Panc1 (cell line): ENCODE measurements around the gene COMTD1. TPM values are rescaled to one million over a fixed set of nuclear protein-coding genes. Genes with fewer than 3 reads are reported as not detected.

ENCODE experiments used
- ATAC-seq: fragments of 200-7000 bp; cut with Tn5 transposase; 2 replicates; pipeline ENCODE4 v1.9.1; 2020; ENCODE audit warnings: mild to moderate bottlenecking, moderate library complexity
- Bru-seq: library from RNA; stranded (reverse); fragments of 400-500 nt; gene quantifications from one replicate; lab custom pipeline; 2021; lab: Mats Ljungman, UMichigan
- BruChase-seq, 2 experiments: library from RNA; stranded (reverse); fragments of 400-500 nt; gene quantifications; one replicate each; lab custom pipeline; 2021; lab: Mats Ljungman, UMichigan
- BruUV-seq: library from RNA; stranded (reverse); fragments of 400-500 nt; replicated peaks from 2 replicates; lab custom pipeline; 2021; lab: Mats Ljungman, UMichigan
- CTCF ChIA-PET: fragments of 300-600 bp; sonication (Branson Sonifier 250); formaldehyde crosslinking; loops from one replicate; lab custom pipeline; 2022; ENCODE audit warnings: antibody characterized with exemption; lab: Charles Lee
- POLR2A ChIA-PET: fragments of 300-600 bp; sonication (Branson Sonifier 250); formaldehyde crosslinking; loops from one replicate; lab custom pipeline; 2022; ENCODE audit warnings: antibody characterized with exemption; lab: Charles Lee
- DNase-seq: peaks from one replicate; pipeline ENCODE4 v3.0.0-alpha.2; 2010; ENCODE audit warnings: low read depth, low spot score
- H3K27ac ChIP-seq: 2 replicates; pipeline ENCODE4 v1.5.1; 2011; ENCODE audit warnings: mild to moderate bottlenecking, low read length, inconsistent platforms
- H3K27me3 ChIP-seq: fragments of 200-500 bp; sonication (Bioruptor generic); 2 replicates; pipeline ENCODE4 v1.6.0; 2014; ENCODE audit warnings: low read length, inconsistent platforms; ENCODE audit not compliant: control insufficient read depth, insufficient read depth
- H3K36me3 ChIP-seq: fragments of 200-500 bp; sonication (Bioruptor generic); 2 replicates; pipeline ENCODE4 v1.5.1; 2014; ENCODE audit warnings: inconsistent platforms, mild to moderate bottlenecking, low read length, moderate library complexity; ENCODE audit not compliant: control insufficient read depth, insufficient read depth
- H3K4me1 ChIP-seq: 2 replicates; pipeline ENCODE4 v1.5.1; 2011; ENCODE audit warnings: inconsistent platforms, mild to moderate bottlenecking, low read length, moderate library complexity; ENCODE audit not compliant: control insufficient read depth, insufficient read depth
- H3K4me3 ChIP-seq, 2 experiments: 2 replicates each; pipeline ENCODE4 v1.5.1; 2011 to 2012; ENCODE audit warnings: low read depth in 2 of 2, low read length in 2 of 2, mild to moderate bottlenecking in 2 of 2, inconsistent platforms in 1 of 2, moderate library complexity in 1 of 2
- H3K9me3 ChIP-seq: fragments of 200-500 bp; sonication (Bioruptor generic); 2 replicates; pipeline ENCODE4 v1.5.1; 2014; ENCODE audit warnings: low read depth, mild to moderate bottlenecking, inconsistent platforms, low read length, moderate library complexity; ENCODE audit not compliant: control insufficient read depth, insufficient read depth
- CTCF ChIP-seq: fragments of 450-650 bp; IDR thresholded peaks from 2 replicates; pipeline ENCODE4 v1.5.1; 2017; ENCODE audit warnings: mild to moderate bottlenecking
- POLR2AphosphoS5 ChIP-seq: IDR thresholded peaks from 2 replicates; pipeline ENCODE4 v1.6.1; 2012; ENCODE audit warnings: mild to moderate bottlenecking, low read depth, low read length, moderate library complexity
- SIN3A ChIP-seq: IDR thresholded peaks from 2 replicates; pipeline ENCODE4 v1.6.1; 2012; ENCODE audit warnings: low read depth, mild to moderate bottlenecking, low read length, moderate library complexity, borderline replicate concordance; ENCODE audit not compliant: insufficient read depth
- TCF7L2 ChIP-seq: IDR thresholded peaks from 2 replicates; pipeline ENCODE4 v1.6.1; 2011; ENCODE audit warnings: mild to moderate bottlenecking, low read depth, low read length, inconsistent platforms
- in situ Hi-C: cut with HindIII; loops from 2 replicates; pipeline ENCODE4 v1.10.0; 2016; ENCODE audit warnings: low sequenced_read_pairs, low pct_unique_long_range_greater_than_20kb
- intact Hi-C: fragments of 100-400 bp; cut with micrococcal nuclease; formaldehyde crosslinking; loops from one replicate; pipeline ENCODE4 v1.10.0; 2022; ENCODE audit not compliant: unreplicated experiment
- long read RNA-seq: library from polyadenylated mRNA; unstranded; transcript quantifications from one replicate; pipeline ENCODE4 v2.0.0, GENCODE V29; 2021; ENCODE audit not compliant: unreplicated experiment
- polyA plus RNA-seq: library from polyadenylated mRNA; unstranded; fragments of >200 nt; gene quantifications from one replicate; pipeline ENCODE4 v1.2.1, GENCODE V29; 2012; ENCODE audit warnings: missing spikeins; ENCODE audit not compliant: insufficient read length
- total RNA-seq: library from RNA; stranded (reverse); gene quantifications from one replicate; pipeline ENCODE4 v1.2.1, GENCODE V29; 2021; ENCODE audit not compliant: unreplicated experiment
- TF ChIP-seq, protein P1 (sequence below), 2 experiments: IDR thresholded peaks; 2 replicates each; pipeline ENCODE4 v1.6.1; 2011 to 2012; ENCODE audit warnings: low read depth in 2 of 2, control low read depth in 1 of 2, low read length in 1 of 2, mild to moderate bottlenecking in 1 of 2, moderate library complexity in 1 of 2; ENCODE audit not compliant: insufficient read depth in 1 of 2

Gene COMTD1
- total RNA-seq = 32.8 TPM
- polyA plus RNA-seq = 45.1 TPM
- Bru-seq, nascent RNA = percentile 55 among the genes with signal in this experiment
- BruChase-seq, experiment 1, labeled RNA remaining after a 2-hour chase = percentile 56 among the genes with signal in this experiment
- percentile 61 among the genes with signal in this experiment for BruChase-seq, experiment 2, labeled RNA remaining after a 6-hour chase
- long read RNA-seq, partial matches to known transcripts = 7 of 32 reads
- long read RNA-seq, other reads (novel, unspliced or antisense) = 16 of 32 reads

- TF ChIP-seq SIN3A = peak; percentile 94; the same call in 1 of the 2 replicates
- peak; percentile 100 for TF ChIP-seq CTCF
- peak; percentile 57 for TF ChIP-seq POLR2AphosphoS5
- TF ChIP-seq TCF7L2 = no peak
- TF ChIP-seq, protein P1, sequence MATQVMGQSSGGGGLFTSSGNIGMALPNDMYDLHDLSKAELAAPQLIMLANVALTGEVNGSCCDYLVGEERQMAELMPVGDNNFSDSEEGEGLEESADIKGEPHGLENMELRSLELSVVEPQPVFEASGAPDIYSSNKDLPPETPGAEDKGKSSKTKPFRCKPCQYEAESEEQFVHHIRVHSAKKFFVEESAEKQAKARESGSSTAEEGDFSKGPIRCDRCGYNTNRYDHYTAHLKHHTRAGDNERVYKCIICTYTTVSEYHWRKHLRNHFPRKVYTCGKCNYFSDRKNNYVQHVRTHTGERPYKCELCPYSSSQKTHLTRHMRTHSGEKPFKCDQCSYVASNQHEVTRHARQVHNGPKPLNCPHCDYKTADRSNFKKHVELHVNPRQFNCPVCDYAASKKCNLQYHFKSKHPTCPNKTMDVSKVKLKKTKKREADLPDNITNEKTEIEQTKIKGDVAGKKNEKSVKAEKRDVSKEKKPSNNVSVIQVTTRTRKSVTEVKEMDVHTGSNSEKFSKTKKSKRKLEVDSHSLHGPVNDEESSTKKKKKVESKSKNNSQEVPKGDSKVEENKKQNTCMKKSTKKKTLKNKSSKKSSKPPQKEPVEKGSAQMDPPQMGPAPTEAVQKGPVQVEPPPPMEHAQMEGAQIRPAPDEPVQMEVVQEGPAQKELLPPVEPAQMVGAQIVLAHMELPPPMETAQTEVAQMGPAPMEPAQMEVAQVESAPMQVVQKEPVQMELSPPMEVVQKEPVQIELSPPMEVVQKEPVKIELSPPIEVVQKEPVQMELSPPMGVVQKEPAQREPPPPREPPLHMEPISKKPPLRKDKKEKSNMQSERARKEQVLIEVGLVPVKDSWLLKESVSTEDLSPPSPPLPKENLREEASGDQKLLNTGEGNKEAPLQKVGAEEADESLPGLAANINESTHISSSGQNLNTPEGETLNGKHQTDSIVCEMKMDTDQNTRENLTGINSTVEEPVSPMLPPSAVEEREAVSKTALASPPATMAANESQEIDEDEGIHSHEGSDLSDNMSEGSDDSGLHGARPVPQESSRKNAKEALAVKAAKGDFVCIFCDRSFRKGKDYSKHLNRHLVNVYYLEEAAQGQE (IDR thresholded peaks at IDR 0.05; ENCODE audit: insufficient read depth in 1 of 2, low read depth in 2 of 2, low read length in 1 of 2) = 0 out of 4 replicates have a peak, but pooled peaks of 1 of the 2 experiments have one; percentile 42
- intact Hi-C loops = no loop called here
- H3K27ac ChIP-seq = peak within 1 kb of the TSS; percentile 80
- ATAC-seq (peak; percentile 77), DNase-seq (peak; percentile 73)
- H3K9me3 ChIP-seq = no peaks in the 10 kb centered on the region
- ChIA-PET POLR2A (interaction anchor here (0.6 kb wide), 1 partner anchor 26 kb away, joined by 4 read pairs; no protein-coding TSS in a partner anchor), CTCF (interaction anchor here (0.6 to 1.4 kb wide), 8 partner anchors 12 to 143 kb away, joined by 3 to 12 read pairs (median 4); no protein-coding TSS in a partner anchor)
- in situ Hi-C loops = no loop called here
- H3K27me3 ChIP-seq = no peaks in the 10 kb centered on the region
- H3K4me3 ChIP-seq = peak within 1 kb of the TSS; percentile 60 to 78
- BruUV-seq = no TSS peak
- peaks cover 24% of the 10 kb centered on the region for H3K4me1 ChIP-seq
- H3K36me3 ChIP-seq = peaks cover 13% of the 10 kb centered on the region
These were observed at the start of gene COMTD1 for GRCh38 chr10:75235375-75236177. TSS of gene COMTD1 (minus strand) at chr10:75235957. CDS start at chr10:75235928, 29 bp downstream.

GRCh38 chr10:75283671-75284470, 48.1 kb upstream of the COMTD1 start:
- intact Hi-C loops (no loop called here), in situ Hi-C loops (no loop called here)
- Histone ChIP-seq H3K9me3 (no peaks in the 10 kb centered on the region), H3K27ac (no peak overlapping the region), H3K4me1 (no peaks in the 10 kb centered on the region), H3K4me3 (no peak overlapping the region), H3K36me3 (no peaks in the 10 kb centered on the region), H3K27me3 (peaks cover 34% of the 10 kb centered on the region)
- TF ChIP-seq SIN3A = no peak
- TF ChIP-seq, protein P1 (IDR thresholded peaks at IDR 0.05; ENCODE audit: insufficient read depth in 1 of 2, low read depth in 2 of 2, low read length in 1 of 2) = no peak
- TF ChIP-seq CTCF = no peak
- TF ChIP-seq TCF7L2 = no peak
- no peak for TF ChIP-seq POLR2AphosphoS5
- POLR2A ChIA-PET = interaction anchor here (0.7 kb wide), 1 partner anchor 17 kb away, joined by 3 read pairs; no protein-coding TSS in a partner anchor
- DNase-seq (no peak), ATAC-seq (no peak)
- CTCF ChIA-PET = no interaction called here
- BruUV-seq = no TSS peak
